Loucy (cell line): Measurements from ENCODE around the gene PCYT1A.

ENCODE experiments used
- H2AFZ ChIP-seq: fragments of 200-600 bp; sonication (generic); 2 replicates; pipeline ENCODE4 v1.6.0; 2016; ENCODE audit warnings: antibody characterized with exemption, mild to moderate bottlenecking, low read length, moderate library complexity
- H3F3A ChIP-seq: fragments of 200-600 bp; 2 replicates; pipeline ENCODE4 v1.6.0; 2016; ENCODE audit warnings: antibody characterized with exemption, low read depth, mild to moderate bottlenecking
- H3K27me3 ChIP-seq: fragments of 200-600 bp; sonication (generic); 2 replicates; pipeline ENCODE4 v1.6.1; 2014; ENCODE audit warnings: low read length, mild to moderate bottlenecking; ENCODE audit not compliant: insufficient read depth, poor library complexity, severe bottlenecking
- H3K36me3 ChIP-seq: fragments of 200-600 bp; sonication (generic); 2 replicates; pipeline ENCODE4 v1.6.1; 2016; ENCODE audit warnings: low read length; ENCODE audit not compliant: insufficient read depth
- H3K4me1 ChIP-seq: fragments of 200-600 bp; sonication (generic); 2 replicates; pipeline ENCODE4 v1.5.1; 2014; ENCODE audit warnings: low read length, mild to moderate bottlenecking; ENCODE audit not compliant: insufficient read depth, poor library complexity, severe bottlenecking
- H3K4me2 ChIP-seq: fragments of 200-600 bp; sonication (generic); 2 replicates; pipeline ENCODE4 v1.6.0; 2014; ENCODE audit warnings: antibody characterized with exemption, low read length, low read depth, mild to moderate bottlenecking; ENCODE audit not compliant: poor library complexity, severe bottlenecking
- H3K4me3 ChIP-seq: fragments of 200-600 bp; sonication (generic); 2 replicates; pipeline ENCODE4 v1.5.1; 2014; ENCODE audit warnings: low read length, mild to moderate bottlenecking, mixed read lengths; ENCODE audit not compliant: poor library complexity, severe bottlenecking
- H3K79me2 ChIP-seq: fragments of 200-600 bp; sonication (generic); 2 replicates; pipeline ENCODE4 v1.6.1; 2014; ENCODE audit warnings: low read length; ENCODE audit not compliant: insufficient read depth
- H3K9ac ChIP-seq: fragments of 200-600 bp; sonication (generic); 2 replicates; pipeline ENCODE4 v1.6.0; 2014; ENCODE audit warnings: mild to moderate bottlenecking, low read depth, low read length, moderate library complexity; ENCODE audit not compliant: poor library complexity, severe bottlenecking
- H3K9me2 ChIP-seq: fragments of 200-600 bp; sonication (generic); replicated peaks from 2 replicates; pipeline ENCODE4 v1.6.1; 2016; ENCODE audit warnings: low read depth, low read length, mixed read lengths
- H3K9me3 ChIP-seq: fragments of 200-600 bp; sonication (generic); 2 replicates; pipeline ENCODE4 v1.6.1; 2014; ENCODE audit warnings: mild to moderate bottlenecking, antibody characterized with exemption, low read length, low read depth; ENCODE audit not compliant: insufficient read depth
- H4K20me1 ChIP-seq: fragments of 200-600 bp; sonication (generic); 2 replicates; pipeline ENCODE4 v1.6.0; 2014; ENCODE audit warnings: antibody characterized with exemption, low read length, mild to moderate bottlenecking; ENCODE audit not compliant: insufficient read depth, poor library complexity, severe bottlenecking
- EZH2phosphoT487 ChIP-seq: fragments of 200-600 bp; IDR thresholded peaks from 2 replicates; pipeline ENCODE4 v1.6.1; 2018; ENCODE audit warnings: antibody characterized with exemption, mild to moderate bottlenecking, moderate library complexity, borderline replicate concordance
- TF ChIP-seq, protein P1 (sequence below): fragments of 200-600 bp; sonication (generic); conservative IDR thresholded peaks from 2 replicates; pipeline ENCODE4 v1.5.1; 2014; ENCODE audit warnings: mild to moderate bottlenecking, antibody characterized with exemption, low read length

PCYT1A gene

DNA sequence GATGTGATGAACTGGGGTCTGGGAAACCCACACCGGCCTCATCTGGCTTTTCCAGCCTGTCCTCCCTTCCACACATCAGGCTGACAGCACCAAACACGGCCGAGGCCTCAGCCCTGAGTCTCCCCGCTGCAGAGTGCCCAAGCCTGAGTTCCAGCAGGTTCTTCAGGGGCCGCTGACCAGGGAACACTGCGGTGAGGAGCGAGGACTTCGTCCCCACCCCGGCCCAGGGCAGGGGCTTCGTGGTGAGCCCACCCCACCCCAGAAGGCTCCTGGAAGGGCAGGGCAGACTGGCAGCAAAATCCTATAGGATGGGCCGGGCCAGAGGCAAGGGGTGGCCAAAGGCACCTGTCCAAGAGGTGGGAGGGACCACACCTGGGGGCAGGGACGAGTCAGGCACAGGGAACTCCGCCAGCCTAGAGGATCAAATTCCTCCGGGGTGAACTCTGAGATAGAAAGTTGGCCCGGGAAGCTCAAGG, 71.4 kb downstream of the PCYT1A start, which contains the start of gene SLC51A:
SLC51A (plus strand) TSS at position 446 of the 476 bp plus-strand sequence. CDS start 179 bp downstream, outside the sequence.
- Histone ChIP-seq H3K79me2 (no peaks in the 10 kb centered on the region), H3K9me2 (no peaks in the 10 kb centered on the region), H3K36me3 (no peaks in the 10 kb centered on the region), H3K4me3 (no peak within 1 kb of the TSS), H3K9me3 (no peaks in the 10 kb centered on the region), H3K27me3 (no peaks in the 10 kb centered on the region), H2AFZ (no peak within 1 kb of the TSS), H3K9ac (no peak within 1 kb of the TSS), H3K4me1 (peaks cover 29% of the 10 kb centered on the region), H3K4me2 (no peak within 1 kb of the TSS), H4K20me1 (no peaks in the 10 kb centered on the region), H3F3A (no peaks in the 10 kb centered on the region)
- TF ChIP-seq, protein P1, sequence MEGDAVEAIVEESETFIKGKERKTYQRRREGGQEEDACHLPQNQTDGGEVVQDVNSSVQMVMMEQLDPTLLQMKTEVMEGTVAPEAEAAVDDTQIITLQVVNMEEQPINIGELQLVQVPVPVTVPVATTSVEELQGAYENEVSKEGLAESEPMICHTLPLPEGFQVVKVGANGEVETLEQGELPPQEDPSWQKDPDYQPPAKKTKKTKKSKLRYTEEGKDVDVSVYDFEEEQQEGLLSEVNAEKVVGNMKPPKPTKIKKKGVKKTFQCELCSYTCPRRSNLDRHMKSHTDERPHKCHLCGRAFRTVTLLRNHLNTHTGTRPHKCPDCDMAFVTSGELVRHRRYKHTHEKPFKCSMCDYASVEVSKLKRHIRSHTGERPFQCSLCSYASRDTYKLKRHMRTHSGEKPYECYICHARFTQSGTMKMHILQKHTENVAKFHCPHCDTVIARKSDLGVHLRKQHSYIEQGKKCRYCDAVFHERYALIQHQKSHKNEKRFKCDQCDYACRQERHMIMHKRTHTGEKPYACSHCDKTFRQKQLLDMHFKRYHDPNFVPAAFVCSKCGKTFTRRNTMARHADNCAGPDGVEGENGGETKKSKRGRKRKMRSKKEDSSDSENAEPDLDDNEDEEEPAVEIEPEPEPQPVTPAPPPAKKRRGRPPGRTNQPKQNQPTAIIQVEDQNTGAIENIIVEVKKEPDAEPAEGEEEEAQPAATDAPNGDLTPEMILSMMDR, result no peak
- TF ChIP-seq EZH2phosphoT487, result no peak

DNA sequence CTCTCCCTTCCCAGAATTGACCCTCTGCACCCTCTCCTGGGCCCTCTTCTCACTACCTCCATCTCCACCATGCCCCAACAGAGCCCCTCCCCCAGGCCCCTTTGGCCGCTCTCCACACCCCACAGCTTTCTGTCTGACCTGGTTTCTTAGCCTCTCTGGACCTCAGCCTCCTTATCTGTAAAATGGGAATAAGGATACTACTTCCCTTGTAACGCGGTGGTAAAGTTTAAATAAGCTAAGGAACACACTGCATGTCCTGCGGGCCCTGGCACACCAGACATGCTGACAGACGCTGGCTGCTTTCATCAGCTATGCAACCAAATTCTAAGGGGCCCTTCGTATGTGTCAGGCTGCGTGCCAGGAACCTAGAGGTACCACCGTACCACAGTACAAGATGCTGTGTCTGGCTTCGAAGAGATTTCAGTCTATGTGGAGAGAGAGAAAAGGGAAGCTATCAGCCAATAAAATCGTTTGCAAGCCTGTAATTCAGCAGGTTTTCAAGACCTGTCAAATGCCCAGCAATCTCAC, 72.0 kb downstream of the PCYT1A start:
- H3K4me1 ChIP-seq, result peaks cover 29% of the 10 kb centered on the region
- H3F3A ChIP-seq, result no peaks in the 10 kb centered on the region
- no peaks in the 10 kb centered on the region for H4K20me1 ChIP-seq
- H3K36me3 ChIP-seq, result no peaks in the 10 kb centered on the region
- H2AFZ ChIP-seq, result no peak overlapping the region
- no peak overlapping the region for H3K9ac ChIP-seq
- H3K4me3 ChIP-seq, result no peak overlapping the region
- H3K27me3 ChIP-seq, result no peaks in the 10 kb centered on the region
- H3K79me2 ChIP-seq, result no peaks in the 10 kb centered on the region
- H3K4me2 ChIP-seq, result no peak overlapping the region
- H3K9me3 ChIP-seq, result no peaks in the 10 kb centered on the region
- TF ChIP-seq, protein P1, result no peak
- no peak for TF ChIP-seq EZH2phosphoT487
- no peaks in the 10 kb centered on the region for H3K9me2 ChIP-seq

DNA sequence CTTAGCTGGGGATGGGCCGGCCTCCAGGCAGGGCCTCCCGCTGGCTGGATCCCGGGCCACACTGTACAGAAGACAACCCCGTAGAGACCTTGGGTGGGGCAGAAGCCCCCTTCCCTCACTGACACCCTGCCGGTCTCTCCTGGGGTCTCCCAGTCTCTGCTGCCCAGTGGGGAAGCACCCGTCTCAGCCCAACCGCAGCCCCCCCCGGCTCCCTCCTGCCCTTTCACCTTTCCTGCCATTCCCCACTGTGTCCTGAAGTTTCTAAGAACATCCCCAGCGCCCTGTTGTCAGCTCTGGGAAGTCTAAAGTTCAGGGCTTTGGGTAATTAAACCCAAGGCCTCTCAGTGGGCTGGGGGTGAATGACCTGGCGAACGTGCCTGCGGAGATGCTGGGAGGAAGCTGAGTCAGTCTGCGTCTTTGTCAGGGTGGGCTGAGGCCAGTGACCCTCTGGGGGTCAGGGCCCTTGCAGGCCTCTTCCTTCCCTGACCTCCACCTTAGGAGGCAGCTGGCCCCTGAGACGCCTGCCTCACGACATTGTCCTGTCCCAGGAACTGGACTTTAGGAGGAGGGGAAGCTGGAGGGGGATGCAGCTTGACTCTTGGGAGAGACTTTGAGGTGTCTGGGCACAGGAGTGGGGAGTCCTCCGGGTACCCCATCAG, 72.6 kb downstream of the PCYT1A start:
- no peak overlapping the region for H3K4me2 ChIP-seq
- H3K27me3 ChIP-seq, result no peaks in the 10 kb centered on the region
- TF ChIP-seq, protein P1, result no peak
- TF ChIP-seq EZH2phosphoT487, result no peak
- no peak overlapping the region for H3K9ac ChIP-seq
- no peaks in the 10 kb centered on the region for H3K9me3 ChIP-seq
- H2AFZ ChIP-seq, result no peak overlapping the region
- peaks cover 26% of the 10 kb centered on the region for H3K4me1 ChIP-seq
- H3F3A ChIP-seq, result no peaks in the 10 kb centered on the region
- H3K36me3 ChIP-seq, result no peaks in the 10 kb centered on the region
- H3K79me2 ChIP-seq, result no peaks in the 10 kb centered on the region
- no peak overlapping the region for H3K4me3 ChIP-seq
- no peaks in the 10 kb centered on the region for H4K20me1 ChIP-seq
- no peaks in the 10 kb centered on the region for H3K9me2 ChIP-seq
